ACC112 (cell line): ENCODE measurements around the gene ROCK1.

ENCODE experiments used
- H2AFZ ChIP-seq: fragments of 200-600 bp; sonication (generic); one replicate; pipeline ENCODE4 v1.6.0; 2017; ENCODE audit warnings: antibody characterized with exemption, low read length; ENCODE audit not compliant: unreplicated experiment
- H3K27ac ChIP-seq: fragments of 200-600 bp; sonication (generic); 2 replicates; pipeline ENCODE4 v1.5.1; 2014; ENCODE audit warnings: low read depth, mild to moderate bottlenecking, antibody characterized with exemption, low read length, moderate library complexity
- H3K27me3 ChIP-seq: fragments of 200-600 bp; sonication (generic); 2 replicates; pipeline ENCODE4 v1.6.1; 2014; ENCODE audit warnings: mild to moderate bottlenecking, antibody characterized with exemption, low read length, moderate library complexity, mixed read lengths; ENCODE audit not compliant: insufficient read depth
- H3K36me3 ChIP-seq: fragments of 200-600 bp; sonication (generic); 2 replicates; pipeline ENCODE4 v1.6.1; 2016; ENCODE audit warnings: mild to moderate bottlenecking, antibody characterized with exemption, low read length, moderate library complexity, mixed read lengths; ENCODE audit not compliant: insufficient read depth
- H3K4me1 ChIP-seq: fragments of 200-600 bp; sonication (generic); one replicate; pipeline ENCODE4 v1.6.1; 2016; ENCODE audit warnings: low read length, mixed read lengths; ENCODE audit not compliant: insufficient read depth, unreplicated experiment, control insufficient read depth
- H3K4me3 ChIP-seq: fragments of 200-600 bp; sonication (generic); 2 replicates; pipeline ENCODE4 v1.5.1; 2014; ENCODE audit warnings: mild to moderate bottlenecking, low read depth, low read length
- H3K79me2 ChIP-seq: fragments of 200-600 bp; sonication (generic); one replicate; pipeline ENCODE4 v1.6.0; 2016; ENCODE audit warnings: low read length; ENCODE audit not compliant: control insufficient read depth, unreplicated experiment, insufficient read depth

The ROCK1 gene

DNA sequence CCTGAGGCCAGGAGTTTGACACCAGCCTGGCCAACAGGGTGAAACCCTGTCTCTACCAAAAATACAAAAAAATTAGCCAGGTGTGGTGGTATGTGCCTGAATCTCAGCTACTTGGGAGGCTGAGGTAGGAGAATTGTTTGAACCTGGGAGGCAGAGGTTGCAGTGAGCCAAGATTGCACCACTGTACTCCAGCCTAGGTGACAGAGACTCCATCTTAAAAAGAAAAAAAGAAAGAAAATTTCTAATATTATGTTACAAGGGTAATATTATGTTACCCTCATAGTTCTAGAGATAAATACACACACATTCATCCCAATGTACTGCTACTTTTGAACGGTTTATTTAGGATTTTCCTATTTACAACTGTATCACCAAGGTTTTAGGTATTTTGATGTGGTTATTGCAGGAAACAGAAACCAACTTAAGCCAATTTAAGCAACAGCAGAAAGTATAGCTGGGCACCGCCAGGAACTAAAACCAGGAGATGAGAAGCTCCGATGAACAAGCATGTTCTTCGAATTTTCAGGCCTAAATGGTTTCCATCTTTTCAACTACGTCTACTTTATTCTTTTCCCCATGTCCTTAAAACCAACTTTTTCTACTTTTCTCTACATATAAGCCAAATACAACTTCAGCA is 11.8 kb upstream of the ROCK1 start:
- H3K4me3 ChIP-seq = no peak overlapping the region
- peaks cover 3% of the 10 kb centered on the region for H3K4me1 ChIP-seq
- H3K27me3 ChIP-seq = no peaks in the 10 kb centered on the region
- no peak overlapping the region for H2AFZ ChIP-seq
- H3K36me3 ChIP-seq = no peaks in the 10 kb centered on the region
- no peak overlapping the region for H3K27ac ChIP-seq
- H3K79me2 ChIP-seq = no peaks in the 10 kb centered on the region

GRCh38 chr18:21118806-21119205 is 7.2 kb upstream of the ROCK1 start:
- H2AFZ ChIP-seq = peak overlapping the region; percentile 87
- H3K4me3 ChIP-seq = no peak overlapping the region
- H3K27ac ChIP-seq = peak overlapping the region; percentile 78; the same call in 1 of the 2 replicates
- no peaks in the 10 kb centered on the region for H3K27me3 ChIP-seq
- no peaks in the 10 kb centered on the region for H3K36me3 ChIP-seq
- no peaks in the 10 kb centered on the region for H3K79me2 ChIP-seq
- H3K4me1 ChIP-seq = peaks cover 28% of the 10 kb centered on the region

DNA sequence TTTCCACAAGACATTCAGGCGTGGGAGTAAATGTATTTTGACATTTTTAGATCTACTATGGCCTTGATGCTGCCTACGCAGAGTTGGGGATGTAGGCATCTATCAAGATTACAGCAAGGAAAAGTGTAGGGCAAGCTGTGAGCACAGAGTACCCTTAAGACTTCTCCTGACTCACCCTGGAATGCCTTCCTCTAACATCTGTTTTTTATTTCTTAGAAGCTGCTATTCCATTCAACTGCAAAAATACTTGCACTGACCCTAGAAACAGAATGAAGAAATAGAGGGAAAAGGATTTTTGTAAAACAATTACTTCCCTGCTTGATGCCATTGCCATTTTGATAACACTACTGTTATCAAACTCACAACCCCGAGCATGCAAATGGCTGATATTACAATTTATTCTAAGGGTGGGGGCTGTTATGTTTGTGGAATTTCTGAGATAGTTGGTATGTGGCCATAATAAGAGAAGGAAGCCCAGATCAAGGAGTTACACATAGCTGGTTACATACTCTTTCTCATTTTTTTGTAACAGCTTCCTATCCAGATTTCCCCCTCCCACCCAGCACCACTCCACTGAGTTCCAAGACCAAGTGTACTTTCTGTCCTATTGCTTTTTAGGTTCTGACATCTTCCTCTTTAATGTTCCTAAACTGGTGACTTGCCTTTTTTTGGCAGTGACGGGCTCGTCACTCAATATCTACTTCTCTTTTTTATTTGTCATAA is 6.0 kb upstream of the ROCK1 start:
- Histone ChIP-seq H3K36me3 (no peaks in the 10 kb centered on the region), H2AFZ (peak overlapping the region; percentile 87), H3K4me3 (peak overlapping the region; percentile 28), H3K4me1 (peaks cover 32% of the 10 kb centered on the region), H3K27me3 (no peaks in the 10 kb centered on the region), H3K79me2 (no peaks in the 10 kb centered on the region), H3K27ac (peak overlapping the region; percentile 78)

DNA sequence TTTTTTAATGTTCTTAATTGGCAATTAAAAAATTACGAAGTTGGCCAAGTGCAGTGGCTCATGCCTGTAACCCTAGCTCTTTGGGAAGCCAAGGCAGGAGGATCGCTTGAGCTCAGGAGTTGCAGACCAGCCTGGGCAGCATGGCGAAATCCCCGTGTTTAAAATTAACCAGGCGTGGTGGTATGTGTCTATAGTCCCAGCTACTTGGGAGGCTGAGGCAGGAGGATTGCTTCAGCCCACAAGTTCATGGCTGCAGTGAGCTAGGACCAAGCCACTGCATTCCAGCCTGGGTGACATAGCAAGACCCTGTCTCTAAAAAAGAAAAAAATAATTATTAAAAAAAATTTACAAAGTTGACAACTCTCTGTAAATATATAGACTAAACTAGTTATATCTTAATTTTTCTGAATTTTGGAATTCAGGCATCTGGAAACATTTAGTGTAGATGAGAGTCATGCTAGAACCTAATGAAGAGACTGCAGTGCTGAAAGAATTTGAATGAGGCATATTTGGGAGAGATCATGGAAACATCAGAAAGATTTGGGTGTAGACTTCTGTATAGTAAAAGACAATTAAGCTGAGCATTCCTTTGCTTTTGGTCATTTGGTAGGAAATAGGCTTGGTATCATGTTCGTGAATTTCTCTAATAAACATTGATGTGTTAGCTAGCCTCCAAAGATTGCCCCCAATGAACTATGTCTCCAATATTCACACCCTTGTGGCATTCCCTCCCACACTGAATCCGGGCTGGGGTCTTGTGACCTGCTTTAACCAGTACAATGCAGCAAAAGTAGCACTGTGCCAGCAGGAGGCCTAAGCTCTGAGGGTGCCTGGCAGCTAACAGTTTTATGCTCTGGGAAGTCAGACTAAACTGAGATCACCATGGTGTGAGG is 4.2 kb upstream of the ROCK1 start:
- Histone ChIP-seq H3K27ac (peak overlapping the region; percentile 78), H3K27me3 (no peaks in the 10 kb centered on the region), H2AFZ (peak overlapping the region; percentile 54), H3K4me1 (peaks cover 32% of the 10 kb centered on the region), H3K4me3 (no peak overlapping the region), H3K79me2 (peaks cover 8% of the 10 kb centered on the region), H3K36me3 (no peaks in the 10 kb centered on the region)

DNA sequence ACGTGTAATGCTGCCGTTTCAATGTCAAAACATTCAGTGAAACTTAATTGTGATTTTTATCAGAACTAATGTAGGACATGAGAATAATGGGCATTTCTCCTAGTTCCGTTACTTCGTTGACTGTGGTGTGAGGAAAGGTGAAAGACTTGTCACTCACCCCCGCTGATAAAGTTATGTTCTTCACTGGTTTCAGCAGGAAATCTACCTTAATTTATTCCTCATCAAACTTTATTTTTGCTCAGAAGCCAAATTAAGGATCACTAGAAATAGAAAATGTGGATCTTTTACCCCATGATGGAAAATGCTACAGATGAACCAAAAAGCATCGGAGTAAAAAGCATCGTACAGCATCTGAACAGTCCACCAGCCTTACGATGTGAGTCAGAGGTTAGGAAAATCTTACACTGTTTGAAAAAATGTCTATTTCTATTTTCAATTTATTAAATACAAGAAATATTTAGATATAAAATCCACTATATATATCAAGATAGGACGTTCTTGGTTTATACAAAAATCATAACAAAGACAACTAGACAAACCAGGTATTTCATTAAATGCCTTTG is 1.0 kb upstream of the ROCK1 start:
- Histone ChIP-seq H3K79me2 (peaks cover 39% of the 10 kb centered on the region), H2AFZ (peak overlapping the region; percentile 95), H3K27ac (peak overlapping the region; percentile 88), H3K4me3 (peak overlapping the region; percentile 84), H3K4me1 (peaks cover 36% of the 10 kb centered on the region), H3K27me3 (no peaks in the 10 kb centered on the region), H3K36me3 (no peaks in the 10 kb centered on the region)

GRCh38 chr18:21112140-21112473 is 494 bp upstream of the ROCK1 start:
- Histone ChIP-seq H3K4me1 (peaks cover 36% of the 10 kb centered on the region), H3K79me2 (peaks cover 44% of the 10 kb centered on the region), H3K27ac (peak overlapping the region; percentile 88), H2AFZ (peak overlapping the region; percentile 95), H3K36me3 (no peaks in the 10 kb centered on the region), H3K27me3 (no peaks in the 10 kb centered on the region), H3K4me3 (peak overlapping the region; percentile 84)

DNA sequence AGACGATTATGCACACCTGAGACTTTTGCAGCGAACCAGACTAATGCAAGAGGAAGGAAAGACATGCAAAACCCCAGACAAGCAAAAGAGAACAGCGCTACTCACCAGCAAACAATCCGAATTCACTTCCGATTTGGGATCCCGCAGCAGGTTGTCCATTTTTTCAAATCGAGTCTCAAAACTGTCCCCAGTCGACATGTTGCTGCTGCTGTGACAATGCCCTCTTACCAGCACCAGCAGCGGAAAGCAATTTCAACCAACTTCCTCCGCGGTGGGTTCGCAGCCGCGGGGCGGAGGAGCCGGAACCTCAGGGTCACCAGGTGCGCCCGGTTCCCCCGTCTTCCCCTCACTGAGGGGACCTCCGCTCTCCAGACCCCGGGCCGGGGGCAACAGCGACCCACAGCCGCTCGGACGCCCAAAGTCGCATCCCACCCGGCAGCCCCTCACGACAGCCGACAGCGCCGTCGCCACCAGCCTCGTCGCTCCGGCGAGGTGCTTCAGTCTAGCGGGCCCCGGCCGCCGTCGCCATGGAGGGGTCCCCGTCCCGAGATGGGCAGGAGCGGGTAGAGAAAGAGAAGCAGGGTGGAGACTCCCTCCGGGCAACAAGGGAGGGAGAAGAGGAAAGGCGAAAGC is 784 bp downstream of the ROCK1 start:
- Histone ChIP-seq H2AFZ (peak overlapping the region; percentile 28), H3K36me3 (no peaks in the 10 kb centered on the region), H3K4me3 (peak overlapping the region; percentile 93), H3K4me1 (peaks cover 28% of the 10 kb centered on the region), H3K27ac (peak overlapping the region; percentile 82), H3K27me3 (no peaks in the 10 kb centered on the region), H3K79me2 (peaks cover 57% of the 10 kb centered on the region)

DNA sequence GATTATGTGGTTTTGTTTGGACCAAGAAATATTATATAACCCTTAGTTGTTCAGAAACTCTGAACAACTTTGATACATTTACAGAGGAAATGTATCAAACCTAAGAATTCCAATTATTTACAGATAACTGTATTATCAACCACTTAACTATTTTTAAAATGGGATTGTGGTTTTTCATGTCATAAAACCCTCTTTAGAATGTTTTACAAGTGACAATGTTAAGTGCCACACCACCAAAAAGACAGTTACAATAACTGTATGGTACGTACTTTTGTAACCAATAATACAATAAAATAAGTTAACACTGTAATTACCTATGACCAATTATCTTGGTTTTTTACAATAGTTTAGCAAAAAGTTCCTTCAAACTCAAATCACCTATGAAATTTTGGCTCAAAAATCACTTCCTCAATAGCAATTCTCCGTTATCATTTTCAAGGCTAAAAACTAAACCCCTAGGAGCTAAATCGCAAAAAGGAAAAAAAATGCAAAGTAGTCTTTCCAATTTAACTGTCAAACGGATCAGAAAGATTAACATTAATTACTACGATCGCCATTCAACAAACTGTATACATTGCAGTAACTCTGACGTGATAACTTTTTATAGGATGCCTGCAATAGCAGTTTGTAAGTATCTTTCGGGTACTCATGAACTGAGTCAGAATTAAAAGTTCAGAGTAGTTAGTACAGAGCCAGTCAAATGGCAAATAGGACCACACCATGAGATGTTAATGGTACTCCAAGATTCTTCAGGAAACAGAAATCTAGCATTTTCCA is 1.5 kb downstream of the ROCK1 start:
- Histone ChIP-seq H3K36me3 (no peaks in the 10 kb centered on the region), H3K27me3 (no peaks in the 10 kb centered on the region), H3K79me2 (peaks cover 64% of the 10 kb centered on the region), H3K4me3 (peak overlapping the region; percentile 93), H3K27ac (peak overlapping the region; percentile 82), H2AFZ (no peak overlapping the region), H3K4me1 (peaks cover 28% of the 10 kb centered on the region)

GRCh38 chr18:21105936-21106335 is 5.7 kb downstream of the ROCK1 start:
- no peaks in the 10 kb centered on the region for H3K27me3 ChIP-seq
- H3K79me2 ChIP-seq = peaks cover 98% of the 10 kb centered on the region
- H2AFZ ChIP-seq = no peak overlapping the region
- H3K4me1 ChIP-seq = peaks cover 29% of the 10 kb centered on the region
- H3K36me3 ChIP-seq = no peaks in the 10 kb centered on the region
- H3K27ac ChIP-seq = no peak overlapping the region
- no peak overlapping the region for H3K4me3 ChIP-seq
